Stimulated activated CD8-positive, alpha-beta memory T cell treated with anti-CD3 and anti-CD28 coated beads, Interleukin-4, amount 100 ng/mL, for 24 hours (primary cell): ENCODE measurements around the gene PRICKLE4.
"Not testable (repeated sequence)": the region's sequence is repeated elsewhere in the genome, so short reads cannot be mapped to it uniquely, and the experiment has no call there.

ENCODE experiments used
- DNase-seq: peaks from one replicate; pipeline ENCODE4 v3.0.0-alpha.2; 2020; ENCODE audit warnings: low read depth

PRICKLE4 gene

GRCh38 chr6:41798901-41799558 is 18.4 kb downstream of the PRICKLE4 start:
- DNase-seq: no peak

GRCh38 chr6:41799559-41799911 is 19.0 kb downstream of the PRICKLE4 start:
- DNase-seq: no peak

GRCh38 chr6:41801380-41801779 is 20.8 kb downstream of the PRICKLE4 start:
- no peak for DNase-seq

- no peak for DNase-seq
Measured at GRCh38 chr6:41805830-41806774, 25.5 kb downstream of the PRICKLE4 start.

- no peak for DNase-seq
Measured at GRCh38 chr6:41811095-41811494, 30.5 kb downstream of the PRICKLE4 start.

DNA sequence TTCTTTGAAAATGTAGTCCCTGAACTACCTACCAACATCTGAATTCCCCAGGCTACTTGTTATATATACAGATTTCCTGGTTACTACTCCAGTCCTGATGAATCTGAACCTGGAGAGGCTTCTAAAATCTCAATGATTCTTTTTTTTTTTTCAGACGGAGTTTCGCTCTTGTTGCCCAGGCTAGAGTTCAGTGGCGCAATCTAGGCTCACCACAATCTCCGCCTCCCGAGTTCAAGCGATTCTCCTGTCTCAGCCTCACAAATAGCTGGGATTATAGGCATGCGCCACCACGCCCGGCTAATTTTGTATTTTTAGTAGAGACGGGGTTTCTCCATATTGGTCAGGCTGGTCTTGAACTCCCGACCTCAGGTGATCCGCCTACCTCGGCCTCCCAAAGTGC is 31.4 kb downstream of the PRICKLE4 start:
- DNase-seq: not testable (repeated sequence)

DNA sequence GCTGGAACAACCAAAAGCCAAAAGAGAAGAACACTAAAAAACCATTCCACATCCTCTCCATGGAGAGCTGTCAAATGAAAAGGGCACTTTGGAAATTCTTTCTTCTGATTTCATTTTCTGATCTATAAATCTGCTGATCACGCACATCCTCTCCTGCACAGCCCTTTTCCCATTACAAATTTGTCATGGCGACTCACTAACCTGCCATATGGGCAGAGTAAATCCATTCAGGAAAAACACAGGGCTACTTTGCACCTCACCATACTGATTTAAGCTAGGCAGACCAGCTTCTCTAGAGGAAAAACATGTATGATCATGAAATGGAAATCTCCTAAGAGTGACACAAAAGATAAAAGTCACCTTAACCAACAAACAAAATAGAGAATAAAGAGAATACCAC is 32.9 kb downstream of the PRICKLE4 start:
- DNase-seq: no peak

- no peak for DNase-seq
Measured at GRCh38 chr6:41813956-41814355, 33.4 kb downstream of the PRICKLE4 start.

GRCh38 chr6:41814629-41815028 is 34.0 kb downstream of the PRICKLE4 start:
- no peak for DNase-seq

DNA sequence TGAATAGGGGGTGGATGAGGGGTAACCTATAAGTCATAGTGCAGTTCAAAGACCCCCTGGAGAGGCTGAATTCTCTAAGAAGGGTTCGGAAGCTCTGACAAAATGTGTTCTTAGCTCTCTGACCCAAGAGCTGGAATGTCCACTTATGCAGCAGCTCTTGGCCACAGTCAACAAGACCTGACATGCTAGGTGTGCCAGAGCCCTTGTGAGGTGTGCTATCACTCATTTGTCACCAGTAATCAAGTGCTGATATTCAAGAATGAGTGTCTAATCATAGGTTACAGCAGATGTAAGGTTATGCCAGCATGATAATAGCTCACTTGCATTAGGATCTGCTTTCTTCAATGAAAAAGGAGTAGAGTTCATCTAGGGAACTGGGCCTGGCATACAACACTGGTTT is 35.0 kb downstream of the PRICKLE4 start:
- DNase-seq: no peak

GRCh38 chr6:41818271-41819054 is 37.9 kb downstream of the PRICKLE4 start:
- no peak for DNase-seq

- no peak for DNase-seq
Measured at GRCh38 chr6:41821266-41821665, 40.7 kb downstream of the PRICKLE4 start.

DNA sequence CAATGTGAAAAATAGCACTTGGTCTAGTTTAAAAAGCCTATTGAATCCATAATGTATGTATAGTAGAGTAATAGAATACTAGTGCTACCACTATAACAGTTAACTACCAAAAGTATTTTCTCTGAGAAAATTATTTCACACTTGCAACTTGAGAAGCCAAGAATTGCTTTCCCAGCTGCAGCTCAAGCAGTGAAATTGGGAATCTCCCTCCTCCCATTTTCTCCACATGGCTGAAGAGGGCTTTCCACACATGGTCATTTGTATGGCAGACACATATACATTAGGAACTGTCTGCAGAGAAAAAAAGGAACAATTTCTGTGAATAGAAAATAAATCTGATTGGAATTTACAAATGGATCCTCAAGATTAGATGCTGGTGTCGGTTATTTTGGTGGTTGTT is 41.4 kb downstream of the PRICKLE4 start:
- DNase-seq: no peak

DNA sequence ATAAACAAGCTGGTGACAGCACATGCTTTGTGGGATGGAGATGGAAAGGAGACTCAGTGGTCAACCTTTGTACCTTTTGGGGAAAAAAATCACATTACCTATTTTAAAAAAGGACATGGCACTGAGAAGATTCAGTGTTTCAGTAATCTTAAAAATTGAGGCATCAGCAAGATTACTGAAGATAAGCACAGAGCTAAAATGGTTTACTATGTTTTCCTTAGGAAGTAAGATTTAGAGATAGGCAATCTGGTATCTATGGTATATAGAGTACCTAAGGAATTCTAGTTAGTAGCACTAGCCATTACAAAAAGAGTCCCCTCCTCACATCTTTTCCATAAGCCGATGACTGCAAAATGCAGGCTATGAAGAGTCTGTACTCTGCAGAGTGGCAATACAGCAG is 42.6 kb downstream of the PRICKLE4 start:
- no peak for DNase-seq

DNA sequence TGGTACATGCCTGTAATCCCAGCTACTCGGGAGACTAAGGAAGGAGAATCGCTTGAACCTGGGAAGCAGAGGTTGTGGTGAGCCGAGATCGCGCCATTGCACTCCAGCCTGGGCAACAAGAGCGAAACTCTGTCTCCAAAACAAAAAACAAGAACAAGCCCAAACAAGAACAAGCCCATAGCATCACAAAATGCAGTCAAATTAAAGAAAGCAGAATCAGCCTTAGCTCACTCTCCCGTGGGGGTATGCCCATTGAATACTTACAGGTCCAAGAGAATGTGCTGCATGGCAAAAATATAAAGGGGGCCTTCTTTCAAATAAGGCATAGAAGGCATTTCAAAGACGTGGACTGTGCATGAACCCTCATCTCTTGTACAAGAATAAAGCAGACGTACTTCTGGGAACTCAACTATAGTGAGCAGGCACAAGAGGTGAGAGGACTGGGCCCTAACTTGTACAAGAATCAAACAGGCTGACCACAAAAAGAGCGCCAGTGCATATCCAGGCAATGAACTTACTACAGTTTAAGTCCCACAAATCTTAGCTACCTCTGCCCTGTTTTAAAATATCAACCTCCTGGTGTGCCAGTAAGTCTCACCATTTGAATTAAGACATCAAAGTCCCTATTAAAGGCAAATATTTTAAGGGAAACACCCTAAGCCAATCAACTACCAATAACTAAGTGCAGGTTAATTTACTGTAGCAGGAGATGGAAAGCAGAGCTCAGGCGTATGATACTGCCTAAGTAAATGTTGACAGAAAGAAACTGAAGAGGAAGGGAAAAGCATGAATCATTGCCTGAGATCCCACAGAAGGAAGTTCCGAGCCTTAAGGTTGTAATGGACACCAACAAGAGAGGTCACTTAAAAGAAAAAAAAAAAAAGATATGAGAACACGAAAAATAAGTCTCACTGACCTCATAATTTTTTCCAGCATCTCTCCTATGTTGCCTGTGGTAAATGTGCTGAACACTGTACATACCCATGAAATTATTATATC is 44.3 kb downstream of the PRICKLE4 start:
- DNase-seq: no peak

GRCh38 chr6:41826343-41827022 is 45.9 kb downstream of the PRICKLE4 start:
- no peak for DNase-seq

DNA sequence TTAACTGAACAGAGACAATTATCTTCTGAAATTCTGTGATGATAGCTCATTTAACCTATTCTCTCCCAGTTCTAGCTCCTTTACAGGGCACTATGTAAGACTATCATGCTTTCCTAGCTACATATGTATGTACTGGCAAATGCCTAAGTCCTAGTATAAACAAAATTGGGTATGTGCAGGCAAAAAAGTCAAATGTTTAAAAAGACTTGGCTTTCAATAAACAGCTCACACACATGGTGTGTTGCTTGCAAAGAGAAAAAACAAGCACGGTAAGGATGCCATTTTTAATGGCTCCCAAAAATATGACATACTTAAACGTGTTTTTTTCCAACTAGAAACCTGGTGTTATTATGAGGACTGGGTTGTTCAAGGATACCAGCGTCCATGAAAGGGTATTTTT is 51.7 kb downstream of the PRICKLE4 start:
- no peak for DNase-seq

DNA sequence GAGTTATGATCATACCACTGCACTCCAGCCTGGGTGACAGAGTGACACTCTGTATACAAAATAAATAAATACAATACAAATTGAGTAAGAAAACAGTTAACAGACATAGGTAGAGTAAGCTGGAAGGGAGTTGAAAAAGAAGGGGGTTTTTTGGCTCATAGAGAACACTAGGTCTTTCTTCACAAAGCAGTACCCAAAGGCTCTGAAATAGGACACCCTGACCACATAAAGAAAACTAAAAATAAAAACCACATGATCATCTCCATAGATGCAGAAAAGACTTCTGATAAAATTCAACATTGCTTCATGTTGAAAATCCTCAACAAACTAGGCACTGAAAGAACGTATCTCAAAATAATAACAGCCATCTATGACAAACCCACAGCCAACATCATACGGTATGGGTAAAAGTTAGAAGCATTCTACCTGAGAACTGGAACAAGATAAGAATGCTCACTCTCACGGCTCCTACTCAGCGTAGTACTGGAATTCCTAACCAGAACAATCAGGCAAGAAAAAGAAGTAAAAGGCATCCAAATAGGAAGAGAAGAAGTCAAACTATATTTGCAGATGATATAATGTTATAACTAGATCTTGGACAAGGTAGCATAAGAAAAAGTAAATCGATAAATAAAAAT is 55.6 kb downstream of the PRICKLE4 start:
- DNase-seq: no peak

- DNase-seq: no peak
Measured at GRCh38 chr6:41836660-41837052, 56.1 kb downstream of the PRICKLE4 start.
